ENCODE results near the gene FITM1.

The FITM1 gene

GRCh38 chr14:24141097-24141880 lies 10.8 kb downstream of the FITM1 start, which contains the start of gene EMC9 (continued):
- peak; percentile 81 for TF ChIP-seq ZBTB20 (tag by site-specific recombination; IDR thresholded peaks at IDR 0.05)
- no peak for TF ChIP-seq REST (tag by site-specific recombination; IDR thresholded peaks at IDR 0.05)
- TF ChIP-seq, protein P1, sequence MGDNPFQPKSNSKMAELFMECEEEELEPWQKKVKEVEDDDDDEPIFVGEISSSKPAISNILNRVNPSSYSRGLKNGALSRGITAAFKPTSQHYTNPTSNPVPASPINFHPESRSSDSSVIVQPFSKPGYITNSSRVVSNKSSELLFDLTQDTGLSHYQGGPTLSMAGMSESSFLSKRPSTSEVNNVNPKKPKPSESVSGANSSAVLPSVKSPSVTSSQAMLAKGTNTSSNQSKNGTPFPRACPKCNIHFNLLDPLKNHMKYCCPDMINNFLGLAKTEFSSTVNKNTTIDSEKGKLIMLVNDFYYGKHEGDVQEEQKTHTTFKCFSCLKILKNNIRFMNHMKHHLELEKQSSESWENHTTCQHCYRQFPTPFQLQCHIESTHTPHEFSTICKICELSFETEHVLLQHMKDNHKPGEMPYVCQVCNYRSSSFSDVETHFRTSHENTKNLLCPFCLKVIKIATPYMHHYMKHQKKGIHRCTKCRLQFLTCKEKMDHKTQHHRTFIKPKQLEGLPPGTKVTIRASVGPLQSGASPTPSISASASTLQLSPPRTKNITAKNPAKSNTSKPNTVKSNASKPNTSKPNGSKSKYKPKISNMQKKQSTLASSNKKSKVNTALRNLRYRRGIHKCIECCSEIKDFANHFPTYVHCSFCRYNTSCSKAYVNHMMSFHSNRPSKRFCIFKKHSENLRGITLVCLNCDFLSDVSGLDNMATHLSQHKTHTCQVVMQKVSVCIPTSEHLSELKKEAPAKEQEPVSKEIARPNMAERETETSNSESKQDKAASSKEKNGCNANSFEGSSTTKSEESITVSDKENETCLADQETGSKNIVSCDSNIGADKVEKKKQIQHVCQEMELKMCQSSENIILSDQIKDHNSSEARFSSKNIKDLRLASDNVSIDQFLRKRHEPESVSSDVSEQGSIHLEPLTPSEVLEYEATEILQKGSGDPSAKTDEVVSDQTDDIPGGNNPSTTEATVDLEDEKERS (tag by site-specific recombination; IDR thresholded peaks at IDR 0.05) = no peak
- TF ChIP-seq ZNF248 (tag by site-specific recombination; IDR thresholded peaks at IDR 0.05) = no peak
- peak; percentile 60; the same call in 1 of the 2 replicates for TF ChIP-seq ZBTB10 (tag by site-specific recombination; IDR thresholded peaks at IDR 0.05)
- TF ChIP-seq, protein P2, sequence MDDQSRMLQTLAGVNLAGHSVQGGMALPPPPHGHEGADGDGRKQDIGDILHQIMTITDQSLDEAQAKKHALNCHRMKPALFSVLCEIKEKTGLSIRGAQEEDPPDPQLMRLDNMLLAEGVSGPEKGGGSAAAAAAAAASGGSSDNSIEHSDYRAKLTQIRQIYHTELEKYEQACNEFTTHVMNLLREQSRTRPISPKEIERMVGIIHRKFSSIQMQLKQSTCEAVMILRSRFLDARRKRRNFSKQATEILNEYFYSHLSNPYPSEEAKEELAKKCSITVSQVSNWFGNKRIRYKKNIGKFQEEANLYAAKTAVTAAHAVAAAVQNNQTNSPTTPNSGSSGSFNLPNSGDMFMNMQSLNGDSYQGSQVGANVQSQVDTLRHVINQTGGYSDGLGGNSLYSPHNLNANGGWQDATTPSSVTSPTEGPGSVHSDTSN (CRISPR knock-in tag; IDR thresholded peaks at IDR 0.05) = peak; percentile 19; the same call in 1 of the 2 replicates
- TF ChIP-seq KLF9 (tag by site-specific recombination; IDR thresholded peaks at IDR 0.05; ENCODE audit: low read depth) = peak; percentile 60
- no peak for TF ChIP-seq ZNF777 (tag by site-specific recombination; IDR thresholded peaks at IDR 0.05; ENCODE audit: borderline replicate concordance)
- TF ChIP-seq ZNF658 (tag by site-specific recombination; IDR thresholded peaks at IDR 0.05) = no peak
- TF ChIP-seq ZNF311 (tag by site-specific recombination; IDR thresholded peaks at IDR 0.05; ENCODE audit: borderline replicate concordance) = no peak
- TF ChIP-seq KLF16 (tag by site-specific recombination; IDR thresholded peaks at IDR 0.05) = peak; percentile 94
- peak; percentile 77; the same call in 1 of the 2 replicates for TF ChIP-seq REPIN1 (tag by site-specific recombination; IDR thresholded peaks at IDR 0.05; ENCODE audit: low read depth)
- TF ChIP-seq ZNF660 (tag by site-specific recombination; IDR thresholded peaks at IDR 0.05) = 0 out of 2 replicates have a peak, but pooled peaks have one; percentile 28
- TF ChIP-seq BCL11A (tag by site-specific recombination; IDR thresholded peaks at IDR 0.05; ENCODE audit: low read depth) = 0 out of 2 replicates have a peak, but pooled peaks have one; percentile 13
- no peak for TF ChIP-seq ZSCAN4 (tag by site-specific recombination; IDR thresholded peaks at IDR 0.05)
- TF ChIP-seq KLF10 (tag by site-specific recombination; IDR thresholded peaks at IDR 0.05) = peak; percentile 32
- peak; percentile 79 for TF ChIP-seq ZNF335 (tag by site-specific recombination; conservative IDR thresholded peaks at IDR 0.05)
- peak; percentile 46; the same call in 1 of the 2 replicates for TF ChIP-seq ZNF704 (tag by site-specific recombination; IDR thresholded peaks at IDR 0.05)
- peak; percentile 53; the same call in 1 of the 2 replicates for TF ChIP-seq OVOL3 (tag by site-specific recombination; IDR thresholded peaks at IDR 0.05)
- peak; percentile 80; the same call in 1 of the 2 replicates for TF ChIP-seq KLF7 (tag by site-specific recombination; IDR thresholded peaks at IDR 0.05; ENCODE audit: borderline replicate concordance)
- TF ChIP-seq ZNF354C (tag by site-specific recombination; IDR thresholded peaks at IDR 0.05; ENCODE audit: borderline replicate concordance, low read depth) = no peak
- TF ChIP-seq ZNF157 (tag by site-specific recombination; IDR thresholded peaks at IDR 0.05) = 0 out of 2 replicates have a peak, but pooled peaks have one; percentile 24

All from HEK293 (cell line).